HuH-7.5 (cell line): ENCODE measurements around the gene DIABLO.
"Not testable (repeated sequence)": the region's sequence is repeated elsewhere in the genome, so short reads cannot be mapped to it uniquely, and the experiment has no call there.

Experiments
- DNase-seq: peaks from one replicate; pipeline ENCODE4 v3.0.0; 2011; ENCODE audit warnings: low spot score

DIABLO gene

GRCh38 chr12:122208073-122208820 lies 17.6 kb downstream of the DIABLO start:
- no peak for DNase-seq

DNA sequence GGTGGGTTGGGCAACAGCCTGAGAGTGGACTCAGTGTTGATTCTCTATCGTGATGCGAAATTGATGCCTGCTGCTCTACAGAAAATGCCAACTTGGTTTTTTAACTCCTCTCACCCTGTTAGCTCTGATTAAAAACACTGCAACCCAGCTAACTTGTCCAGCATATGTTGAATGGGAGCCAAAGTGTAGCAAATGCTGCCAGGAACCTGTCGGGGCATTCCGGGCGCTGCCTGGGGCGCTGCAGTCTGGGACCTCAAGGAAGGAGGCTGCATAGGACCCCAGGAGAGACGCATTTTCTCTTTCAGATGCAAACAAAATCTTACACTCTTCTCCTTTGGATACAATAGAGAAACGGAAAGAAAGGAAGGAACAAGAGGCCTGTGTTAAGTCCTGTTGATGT lies 18.5 kb downstream of the DIABLO start:
- no peak for DNase-seq

GRCh38 chr12:122206976-122207375 lies 18.9 kb downstream of the DIABLO start:
- no peak for DNase-seq

DNA sequence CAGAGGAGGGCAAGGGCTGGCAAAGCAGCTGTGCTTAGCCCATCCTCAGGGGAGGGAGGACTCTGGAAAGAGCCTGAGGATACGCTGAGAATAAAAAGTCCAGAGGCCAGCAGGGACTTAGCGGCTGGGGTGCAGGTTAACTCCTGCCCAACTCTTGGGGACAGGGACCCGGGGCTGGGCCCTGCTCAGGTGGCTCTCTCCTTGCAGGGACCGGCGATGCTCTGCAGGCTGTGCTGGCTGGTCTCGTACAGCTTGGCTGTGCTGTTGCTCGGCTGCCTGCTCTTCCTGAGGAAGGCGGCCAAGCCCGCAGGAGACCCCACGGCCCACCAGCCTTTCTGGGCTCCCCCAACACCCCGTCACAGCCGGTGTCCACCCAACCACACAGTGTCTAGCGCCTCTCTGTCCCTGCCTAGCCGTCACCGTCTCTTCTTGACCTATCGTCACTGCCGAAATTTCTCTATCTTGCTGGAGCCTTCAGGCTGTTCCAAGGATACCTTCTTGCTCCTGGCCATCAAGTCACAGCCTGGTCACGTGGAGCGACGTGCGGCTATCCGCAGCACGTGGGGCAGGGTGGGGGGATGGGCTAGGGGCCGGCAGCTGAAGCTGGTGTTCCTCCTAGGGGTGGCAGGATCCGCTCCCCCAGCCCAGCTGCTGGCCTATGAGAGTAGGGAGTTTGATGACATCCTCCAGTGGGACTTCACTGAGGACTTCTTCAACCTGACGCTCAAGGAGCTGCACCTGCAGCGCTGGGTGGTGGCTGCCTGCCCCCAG lies 19.6 kb downstream of the DIABLO start:
- no peak for DNase-seq

DNA sequence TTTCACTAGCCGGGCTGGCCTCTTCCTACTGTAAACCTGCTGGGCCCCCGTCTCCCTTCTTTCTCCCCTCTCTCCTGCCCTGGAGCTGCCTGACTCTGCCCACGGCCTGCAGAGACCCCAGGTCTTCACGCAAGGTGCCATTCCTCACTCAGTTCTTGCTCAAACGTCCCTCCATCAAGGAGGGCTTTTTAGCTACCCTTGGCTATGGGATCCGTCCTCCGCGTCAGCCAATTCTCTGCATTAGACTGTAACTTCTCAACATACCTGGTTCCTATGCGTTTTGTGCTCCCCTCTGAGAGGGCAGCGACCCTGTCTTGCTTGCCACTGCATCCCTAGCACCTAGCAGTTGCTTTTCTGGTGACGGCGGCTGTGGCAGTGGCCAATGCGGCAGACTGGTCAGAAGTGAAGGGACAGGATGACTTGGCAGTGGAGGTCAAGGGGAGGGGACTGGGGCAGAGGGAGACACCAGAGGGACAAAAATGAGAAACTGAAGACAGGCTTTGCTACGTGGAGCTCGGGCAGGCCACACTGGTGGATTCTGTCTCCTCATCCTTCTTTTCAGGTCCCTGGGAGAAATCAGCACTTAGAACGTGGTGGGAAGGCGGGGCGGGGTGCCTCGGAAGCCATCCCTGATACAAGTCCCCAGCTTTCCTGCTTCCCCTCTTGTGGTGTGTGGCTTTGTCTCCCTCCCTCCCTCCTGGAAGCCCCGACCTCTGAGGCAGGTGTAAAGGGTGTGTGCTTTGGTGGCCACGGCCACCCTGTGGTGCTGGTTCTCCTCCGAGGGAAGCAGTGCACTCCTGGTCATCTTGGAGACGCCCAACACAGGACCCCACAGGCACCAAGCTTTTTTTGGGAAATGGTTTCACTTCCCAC lies 20.6 kb downstream of the DIABLO start:
- no peak for DNase-seq

GRCh38 chr12:122204167-122205052 lies 21.4 kb downstream of the DIABLO start:
- no peak for DNase-seq

DNA sequence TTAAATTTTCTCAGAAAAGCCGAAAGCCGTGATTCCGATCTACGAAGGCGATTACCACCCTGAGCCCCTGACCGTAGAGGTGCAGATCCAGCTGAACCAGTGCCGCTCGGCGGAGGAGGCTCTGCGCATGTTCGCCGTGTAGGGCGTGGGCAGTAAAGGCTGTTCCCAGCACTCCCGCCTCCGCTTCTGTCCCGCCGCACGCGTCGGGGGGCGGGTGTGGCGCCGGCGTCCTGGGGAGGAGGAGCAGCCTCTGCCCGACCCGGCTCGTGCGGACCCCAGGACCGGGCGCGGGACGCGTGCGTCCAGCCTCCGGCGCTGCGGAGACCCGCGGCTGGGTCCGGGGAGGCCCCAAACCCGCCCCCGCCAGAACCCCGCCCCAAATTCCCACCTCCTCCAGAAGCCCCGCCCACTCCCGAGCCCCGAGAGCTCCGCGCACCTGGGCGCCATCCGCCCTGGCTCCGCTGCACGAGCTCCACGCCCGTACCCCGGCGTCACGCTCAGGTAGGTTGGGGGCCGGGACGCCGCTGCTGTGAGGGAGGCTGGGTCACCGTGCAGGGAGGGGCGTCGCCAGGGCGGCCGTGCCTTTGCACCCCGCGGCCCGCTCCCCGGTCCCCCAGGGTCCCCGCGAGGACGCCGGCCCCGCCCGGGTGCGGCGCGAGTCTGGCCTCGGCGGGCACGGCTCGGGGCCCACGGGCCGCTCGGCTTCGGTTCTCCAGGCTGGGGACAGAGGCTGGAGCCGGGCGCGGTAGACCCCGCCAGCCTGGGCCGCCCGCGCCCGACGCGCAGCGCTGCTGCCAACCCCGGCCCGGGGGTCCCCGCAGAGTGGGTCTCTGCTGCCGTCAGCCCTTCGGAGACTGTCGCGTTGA lies 22.3 kb downstream of the DIABLO start, which contains the start of gene B3GNT4:
TSS of gene B3GNT4 (plus strand) at position 409 of the 866 bp plus-strand sequence. CDS start 910 bp downstream, outside the sequence.
- peak; percentile 70 for DNase-seq

DNA sequence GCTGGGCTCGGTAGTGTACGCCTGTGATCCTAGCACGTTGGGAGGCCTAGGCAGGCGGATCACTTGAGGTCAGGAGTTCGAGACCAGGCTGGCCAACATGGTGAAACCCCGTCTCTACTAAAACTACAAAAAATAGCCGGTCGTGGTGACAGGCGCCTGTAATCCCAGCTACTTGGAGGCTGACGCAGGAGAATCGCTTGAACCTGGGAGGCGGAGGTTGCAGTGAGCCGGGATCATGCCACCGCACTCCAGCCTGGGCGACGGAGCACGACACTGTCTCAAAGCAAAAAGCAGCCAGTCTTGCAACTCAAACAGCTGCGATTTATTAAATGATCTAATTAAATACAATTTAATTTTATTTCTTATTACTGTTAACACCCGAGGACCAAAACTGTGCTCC lies 23.0 kb downstream of the DIABLO start:
- not testable (repeated sequence) for DNase-seq

GRCh38 chr12:122202017-122202416 lies 23.8 kb downstream of the DIABLO start:
- no peak for DNase-seq

DNA sequence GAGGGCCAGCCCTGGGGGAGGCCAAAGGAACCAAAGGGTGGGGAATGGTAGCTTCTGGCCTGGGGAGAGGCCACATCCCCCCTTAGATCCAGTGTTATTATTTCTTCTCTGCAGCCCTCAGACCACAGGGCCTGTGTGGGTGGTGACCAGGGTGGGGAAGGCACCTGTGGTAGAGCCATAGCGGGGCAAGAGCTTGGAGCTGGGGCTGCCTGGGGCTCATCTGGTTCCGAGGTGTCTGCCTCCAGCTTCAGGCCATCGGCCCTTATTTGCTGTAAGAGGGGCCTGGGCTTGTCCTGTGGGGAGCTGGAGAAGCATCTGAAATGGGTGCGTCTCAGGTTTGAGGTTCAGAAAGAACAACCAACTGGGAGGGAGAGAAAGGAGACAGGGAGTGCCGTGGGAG lies 24.5 kb downstream of the DIABLO start:
- no peak for DNase-seq

DNA sequence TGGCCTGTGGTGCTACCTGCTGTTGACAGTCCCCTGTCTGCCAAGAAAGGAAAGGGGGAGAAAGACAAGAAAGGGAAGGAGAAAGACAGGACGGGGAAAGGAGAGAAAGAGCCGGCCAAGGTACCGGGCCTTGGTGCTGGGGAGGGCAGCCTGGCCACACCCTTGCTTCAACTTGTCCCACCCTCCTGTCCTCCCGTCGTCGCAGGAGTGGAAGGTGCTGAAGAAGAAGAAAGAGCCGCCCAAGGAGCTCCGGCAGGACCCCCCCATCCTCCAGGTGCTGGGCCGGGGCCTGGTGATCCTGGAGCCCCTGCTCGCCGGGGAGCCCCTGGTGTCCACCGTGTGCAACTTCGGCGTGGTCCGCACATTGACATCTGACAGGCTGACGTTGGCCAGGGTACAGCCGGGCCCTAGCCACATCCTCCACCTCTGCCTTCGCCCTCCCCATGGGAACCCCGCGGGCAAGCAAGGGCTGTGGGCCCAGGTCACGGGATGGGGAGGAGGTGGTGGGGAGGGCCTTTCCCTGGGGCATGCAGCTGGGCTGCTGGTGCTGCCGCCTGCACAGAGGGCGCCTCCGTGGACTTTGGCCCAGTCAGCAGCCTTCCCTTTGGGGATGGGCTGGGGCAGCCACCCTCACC lies 25.2 kb downstream of the DIABLO start:
- DNase-seq: no peak

GRCh38 chr12:122199484-122200355 lies 26.1 kb downstream of the DIABLO start:
- no peak for DNase-seq

DNA sequence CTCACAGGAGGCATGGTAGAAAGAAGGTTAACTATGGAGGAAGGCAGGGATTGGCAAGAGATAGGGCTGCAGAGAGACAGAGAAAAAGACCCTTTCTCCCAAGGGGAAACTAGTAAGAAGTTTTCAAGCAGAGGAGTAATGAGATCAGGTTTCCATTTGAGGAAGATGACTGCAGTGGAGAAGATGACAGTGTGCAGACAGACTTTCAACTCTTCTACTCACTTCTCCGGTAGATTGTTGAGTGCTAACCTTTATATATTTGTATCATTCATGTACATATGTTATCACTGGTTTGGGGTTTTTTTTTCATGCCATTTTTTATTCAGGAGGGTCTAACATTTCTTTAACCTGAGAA lies 28.3 kb downstream of the DIABLO start:
- no peak for DNase-seq

- DNase-seq: no peak
These were observed 30.4 kb downstream of the DIABLO start for GRCh38 chr12:122195405-122195804.

GRCh38 chr12:122194804-122195203 lies 31.0 kb downstream of the DIABLO start:
- DNase-seq: no peak

DNA sequence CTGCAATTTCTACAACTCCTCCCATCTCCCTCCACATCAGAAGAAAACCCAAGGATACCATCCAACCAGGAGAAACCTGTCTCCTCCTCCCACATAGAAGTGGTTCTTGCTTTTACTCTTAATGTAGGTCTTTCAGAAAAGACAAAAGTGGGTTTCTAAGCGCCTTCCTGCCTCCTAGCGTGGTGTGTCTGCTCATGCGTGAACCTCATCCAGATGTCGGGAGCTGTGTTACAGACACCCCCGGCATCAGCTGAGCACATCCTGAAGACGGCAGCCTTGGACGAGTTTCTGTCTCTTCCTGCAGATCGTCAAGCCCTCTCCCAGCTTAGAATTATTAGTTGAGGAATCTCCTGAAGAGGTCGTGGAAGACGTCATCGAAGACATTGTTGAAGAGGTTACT lies 33.4 kb downstream of the DIABLO start:
- no peak for DNase-seq

- peak; percentile 89 for DNase-seq
These were observed 34.8 kb downstream of the DIABLO start for GRCh38 chr12:122190842-122191668.
